ENCODE measurements around the gene CCNL1. TPM values are rescaled to one million over a fixed set of nuclear protein-coding genes. Genes with fewer than 3 reads are reported as not detected.

The CCNL1 gene
- polyA plus RNA-seq, 1 donor (not counting 4 experiments of a cell fraction or from before 2014, with no cell fraction given): 136 TPM

- DNase-seq (ENCODE audit: low read depth, low spot score): no peak
- Histone ChIP-seq H3K36me3 (ENCODE audit: control insufficient read depth in 2 of 2, extremely low read depth in 1 of 2, insufficient read depth in 2 of 2, low read length in 2 of 2) (no peaks in the 10 kb centered on the region), H3K27me3 (ENCODE audit: control insufficient read depth, extremely low read depth, insufficient read depth, low read length) (no peaks in the 10 kb centered on the region), H3K4me1 (ENCODE audit: control insufficient read depth, extremely low read depth, insufficient read depth, low read length) (peaks cover 28% of the 10 kb centered on the region), H3K4me3 (ENCODE audit: control insufficient read depth in 2 of 3, extremely low read depth in 1 of 3, insufficient read depth in 2 of 3, low read depth in 1 of 3, low read length in 3 of 3) (no peak overlapping the region), H4K20me1 (ENCODE audit: control insufficient read depth, extremely low read depth, insufficient read depth, low read length) (no peaks in the 10 kb centered on the region), H3K9ac (ENCODE audit: control insufficient read depth, extremely low read depth, insufficient read depth, low read length) (no peak overlapping the region), H3K27ac (ENCODE audit: control insufficient read depth, insufficient read depth, low read length) (no peak overlapping the region), H2AFZ (ENCODE audit: control insufficient read depth, low read length) (no peak overlapping the region), H3K79me2 (ENCODE audit: control insufficient read depth, insufficient read depth, low read length) (no peaks in the 10 kb centered on the region), H3K4me2 (ENCODE audit: control insufficient read depth, extremely low read depth, insufficient read depth, low read depth, low read length) (no peak overlapping the region), H3K9me1 (ENCODE audit: control insufficient read depth, extremely low read depth, insufficient read depth, low read length) (no peaks in the 10 kb centered on the region), H3K9me3 (ENCODE audit: control insufficient read depth, low read depth, low read length) (no peaks in the 10 kb centered on the region)
- TF ChIP-seq CTCF (optimal IDR thresholded peaks at IDR 0.05 in 1 of 3, IDR thresholded peaks at IDR 0.05 in 1 of 3, conservative IDR thresholded peaks at IDR 0.05 in 1 of 3; ENCODE audit: extremely low read depth in 1 of 3, insufficient read depth in 2 of 3, low read length in 3 of 3) (no peak), EZH2 (IDR thresholded peaks at IDR 0.05; ENCODE audit: low read length) (no peak)
- dilution Hi-C loops (cut with MboI; ENCODE audit: extremely low pct_ligation_motif_present, low sequenced_read_pairs): no loop called here
- no peak for FAIRE-seq
Measured at GRCh38 chr3:157101486-157101885, 58.5 kb downstream of the CCNL1 start.

DNA sequence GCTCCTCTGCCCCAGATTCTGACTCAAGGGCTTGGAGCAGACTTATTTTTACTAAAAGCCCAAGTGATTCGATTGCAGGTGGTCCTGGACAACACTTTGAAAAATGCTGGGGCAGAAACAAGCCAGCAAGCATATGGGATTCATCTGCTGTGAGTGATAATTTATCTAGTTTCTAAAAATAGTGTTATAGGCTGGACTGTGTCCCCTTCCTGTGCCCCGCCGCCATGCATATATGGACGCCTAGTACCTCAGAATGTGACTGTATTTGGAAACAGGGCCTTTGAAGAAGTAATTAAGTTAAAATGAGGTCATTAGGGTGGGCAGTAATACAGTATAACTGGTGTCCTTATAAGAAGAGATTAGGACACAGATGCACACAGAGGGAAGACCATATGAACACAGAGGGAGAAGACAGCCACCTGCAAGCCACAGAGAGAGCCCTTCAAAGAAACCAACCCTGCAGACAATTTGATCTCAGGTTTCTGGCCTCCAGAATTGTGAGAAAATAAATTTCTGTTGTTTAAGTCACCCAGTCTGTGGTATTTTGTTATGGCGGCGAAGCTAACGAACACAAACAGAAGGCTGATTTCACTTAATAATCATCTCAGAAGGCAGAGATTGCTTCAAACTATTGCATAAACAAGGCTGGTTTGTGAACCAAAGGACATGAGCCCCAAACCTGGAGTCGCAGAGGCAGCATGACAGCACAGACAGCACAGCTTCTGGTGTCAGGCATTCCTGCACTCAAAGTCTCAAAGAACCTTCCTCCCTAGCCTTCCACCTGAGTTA lies 59.1 kb downstream of the CCNL1 start:
- H3K79me2 ChIP-seq (ENCODE audit: control insufficient read depth, insufficient read depth, low read length): no peaks in the 10 kb centered on the region
- no peaks in the 10 kb centered on the region for H3K27me3 ChIP-seq (ENCODE audit: control insufficient read depth, extremely low read depth, insufficient read depth, low read length)
- no peak overlapping the region for H3K4me3 ChIP-seq (ENCODE audit: control insufficient read depth in 2 of 3, extremely low read depth in 1 of 3, insufficient read depth in 2 of 3, low read depth in 1 of 3, low read length in 3 of 3)
- H3K36me3 ChIP-seq (ENCODE audit: control insufficient read depth in 2 of 2, extremely low read depth in 1 of 2, insufficient read depth in 2 of 2, low read length in 2 of 2): no peaks in the 10 kb centered on the region
- dilution Hi-C loops (cut with MboI; ENCODE audit: extremely low pct_ligation_motif_present, low sequenced_read_pairs): no loop called here
- H2AFZ ChIP-seq (ENCODE audit: control insufficient read depth, low read length): no peak overlapping the region
- no peak overlapping the region for H3K4me2 ChIP-seq (ENCODE audit: control insufficient read depth, extremely low read depth, insufficient read depth, low read depth, low read length)
- TF ChIP-seq CTCF (optimal IDR thresholded peaks at IDR 0.05 in 1 of 3, IDR thresholded peaks at IDR 0.05 in 1 of 3, conservative IDR thresholded peaks at IDR 0.05 in 1 of 3; ENCODE audit: extremely low read depth in 1 of 3, insufficient read depth in 2 of 3, low read length in 3 of 3): no peak
- TF ChIP-seq EZH2 (IDR thresholded peaks at IDR 0.05; ENCODE audit: low read length): no peak
- H3K27ac ChIP-seq (ENCODE audit: control insufficient read depth, insufficient read depth, low read length): no peak overlapping the region
- no peaks in the 10 kb centered on the region for H3K9me1 ChIP-seq (ENCODE audit: control insufficient read depth, extremely low read depth, insufficient read depth, low read length)
- no peak overlapping the region for H3K9ac ChIP-seq (ENCODE audit: control insufficient read depth, extremely low read depth, insufficient read depth, low read length)
- H3K4me1 ChIP-seq (ENCODE audit: control insufficient read depth, extremely low read depth, insufficient read depth, low read length): peaks cover 28% of the 10 kb centered on the region
- FAIRE-seq (no peak), DNase-seq (ENCODE audit: low read depth, low spot score) (no peak)
- no peaks in the 10 kb centered on the region for H3K9me3 ChIP-seq (ENCODE audit: control insufficient read depth, low read depth, low read length)
- no peaks in the 10 kb centered on the region for H4K20me1 ChIP-seq (ENCODE audit: control insufficient read depth, extremely low read depth, insufficient read depth, low read length)
